Prostate gland (tissue), 2 donors: ENCODE measurements around the gene ACP1. TPM values are rescaled to one million over a fixed set of nuclear protein-coding genes. Genes with fewer than 3 reads are reported as not detected.

Source experiments
- DNase-seq: peaks from one replicate; pipeline ENCODE4 v3.0.0-alpha.2; 2019; ENCODE audit warnings: low spot score
- H3K27ac ChIP-seq, 2 donors: fragments of 200-600 bp; sonication (generic); 2 replicates each; pipeline ENCODE4 v1.5.1; 2017 to 2019
- H3K27me3 ChIP-seq: fragments of 200-600 bp; sonication (generic); replicated peaks from 2 replicates; pipeline ENCODE4 v1.5.1; 2019; ENCODE audit not compliant: insufficient read depth
- H3K36me3 ChIP-seq, 2 donors: fragments of 200-600 bp; sonication (generic); 1 replicate in 1 of 2; 2 replicates in 1 of 2; pipeline versions ENCODE4 v1.5.1 to v1.8.1; 2017 to 2019
- H3K4me1 ChIP-seq: fragments of 200-600 bp; sonication (generic); replicated peaks from 2 replicates; pipeline ENCODE4 v1.5.1; 2019
- H3K4me3 ChIP-seq, 2 donors: fragments of 200-600 bp; sonication (generic); 2 replicates each; pipeline ENCODE4 v1.5.1; 2017 to 2019
- H3K9me3 ChIP-seq: fragments of 200-600 bp; sonication (generic); 2 replicates; pipeline ENCODE4 v1.5.1; 2017
- POLR2A ChIP-seq: fragments of 450-650 bp; IDR thresholded peaks from one replicate; pipeline ENCODE4 v1.6.1; 2016; ENCODE audit warnings: antibody characterized with exemption, mild to moderate bottlenecking
- POLR2AphosphoS5 ChIP-seq: sonication (generic); formaldehyde crosslinking; IDR thresholded peaks from one replicate; pipeline ENCODE4 v1.6.1; 2017; ENCODE audit warnings: antibody characterized with exemption
- WGBS: methylation state at CpG from one replicate; pipeline ENCODE4 v1.1.5; 2018; 5-methylcytosine and 5-hydroxymethylcytosine counted together
- intact Hi-C: fragments of 100-400 bp; cut with DNase I; formaldehyde crosslinking; loops from one replicate; pipeline ENCODE4 v1.14.2; 2022
- total RNA-seq, 2 donors: library from RNA; depleted of rRNA; stranded (reverse); fragments of >200 nt; gene quantifications; one replicate each; pipeline ENCODE4 v1.1.0, GENCODE V29; 2016
- TF ChIP-seq, protein P1 (sequence below), 4 experiments: fragments of 200-600 bp in 2 of 4; fragments of 450-650 bp in 2 of 4; sonication (generic) in 2 of 4; IDR thresholded peaks; 1 replicate in 3 of 4; 2 replicates in 1 of 4; pipeline ENCODE4 v1.5.1; 2016 to 2019; ENCODE audit warnings: antibody characterized with exemption in 4 of 4, mild to moderate bottlenecking in 2 of 4, moderate library complexity in 2 of 4

Gene ACP1
- total RNA-seq, 2 donors from 2014 or later, result 96.9 to 116 TPM

DNA sequence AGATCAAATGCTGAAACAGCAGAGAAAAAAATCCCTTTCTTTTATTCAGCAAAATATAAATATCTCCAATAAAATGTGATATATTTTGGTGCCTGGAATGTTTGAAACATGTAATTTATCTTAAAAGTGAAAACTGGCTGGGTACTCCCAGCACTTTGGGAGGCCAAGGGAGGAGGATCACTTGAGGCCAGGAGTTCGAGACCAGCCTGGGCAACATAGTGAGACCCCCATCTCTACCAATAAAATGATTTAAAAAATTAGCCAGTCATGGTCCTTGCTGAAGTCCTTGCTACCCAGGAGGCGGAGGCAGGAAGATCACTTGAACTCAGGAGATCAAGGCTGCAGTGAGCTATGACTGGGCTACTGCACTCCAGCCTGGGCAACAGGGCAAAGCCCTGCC is 9.6 kb upstream of the ACP1 start:
- no peak overlapping the region for H3K4me3 ChIP-seq
- intact Hi-C loops, result no loop called here
- TF ChIP-seq POLR2A, result no peak
- TF ChIP-seq, protein P1, sequence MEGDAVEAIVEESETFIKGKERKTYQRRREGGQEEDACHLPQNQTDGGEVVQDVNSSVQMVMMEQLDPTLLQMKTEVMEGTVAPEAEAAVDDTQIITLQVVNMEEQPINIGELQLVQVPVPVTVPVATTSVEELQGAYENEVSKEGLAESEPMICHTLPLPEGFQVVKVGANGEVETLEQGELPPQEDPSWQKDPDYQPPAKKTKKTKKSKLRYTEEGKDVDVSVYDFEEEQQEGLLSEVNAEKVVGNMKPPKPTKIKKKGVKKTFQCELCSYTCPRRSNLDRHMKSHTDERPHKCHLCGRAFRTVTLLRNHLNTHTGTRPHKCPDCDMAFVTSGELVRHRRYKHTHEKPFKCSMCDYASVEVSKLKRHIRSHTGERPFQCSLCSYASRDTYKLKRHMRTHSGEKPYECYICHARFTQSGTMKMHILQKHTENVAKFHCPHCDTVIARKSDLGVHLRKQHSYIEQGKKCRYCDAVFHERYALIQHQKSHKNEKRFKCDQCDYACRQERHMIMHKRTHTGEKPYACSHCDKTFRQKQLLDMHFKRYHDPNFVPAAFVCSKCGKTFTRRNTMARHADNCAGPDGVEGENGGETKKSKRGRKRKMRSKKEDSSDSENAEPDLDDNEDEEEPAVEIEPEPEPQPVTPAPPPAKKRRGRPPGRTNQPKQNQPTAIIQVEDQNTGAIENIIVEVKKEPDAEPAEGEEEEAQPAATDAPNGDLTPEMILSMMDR (IDR thresholded peaks at IDR 0.05), result no peak
- no peak for TF ChIP-seq POLR2AphosphoS5
- no peak for DNase-seq
- H3K27me3 ChIP-seq, result no peaks in the 10 kb centered on the region
- WGBS, result 94% methylated on average over 2 of the region's 2 CpGs
- no peaks in the 10 kb centered on the region for H3K4me1 ChIP-seq
- no peaks in the 10 kb centered on the region for H3K36me3 ChIP-seq
- no peak overlapping the region for H3K27ac ChIP-seq
- H3K9me3 ChIP-seq, result no peaks in the 10 kb centered on the region

DNA sequence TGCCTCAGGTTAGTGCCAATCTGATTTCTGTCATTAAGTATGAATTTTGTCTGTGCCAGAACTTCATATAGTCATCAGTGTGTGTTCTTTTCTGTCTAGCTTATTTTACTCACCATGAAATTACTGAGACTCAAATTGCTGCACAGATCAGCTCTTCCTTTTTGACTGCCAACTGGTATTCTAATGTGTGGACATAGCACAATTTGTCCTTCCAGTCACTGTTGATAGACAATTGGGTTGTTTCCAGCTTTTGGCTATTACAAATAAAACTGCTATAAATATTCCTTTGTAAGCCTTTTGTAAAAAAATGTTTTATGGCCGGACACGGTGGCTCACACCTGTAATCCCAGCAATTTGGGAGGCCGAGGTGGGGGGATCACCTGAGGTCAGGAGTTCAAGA is 8.7 kb upstream of the ACP1 start:
- Histone ChIP-seq H3K4me3 (no peak overlapping the region), H3K9me3 (no peaks in the 10 kb centered on the region), H3K4me1 (no peaks in the 10 kb centered on the region), H3K27me3 (no peaks in the 10 kb centered on the region), H3K27ac (no peak overlapping the region), H3K36me3 (no peaks in the 10 kb centered on the region)
- intact Hi-C loops, result no loop called here
- no peak for DNase-seq
- WGBS, result 62% methylated on average over 3 of the region's 3 CpGs
- TF ChIP-seq, protein P1 (IDR thresholded peaks at IDR 0.05), result no peak
- TF ChIP-seq POLR2AphosphoS5, result peak; percentile 53

GRCh38 chr2:257429-257828 is 7.3 kb upstream of the ACP1 start:
- intact Hi-C loops, result no loop called here
- TF ChIP-seq POLR2AphosphoS5 (no peak), POLR2A (no peak)
- TF ChIP-seq, protein P1 (IDR thresholded peaks at IDR 0.05), result no peak
- WGBS, result 95% methylated on average over 3 of the region's 3 CpGs
- no peak overlapping the region for H3K27ac ChIP-seq
- H3K9me3 ChIP-seq, result no peaks in the 10 kb centered on the region
- no peaks in the 10 kb centered on the region for H3K4me1 ChIP-seq
- H3K4me3 ChIP-seq, result no peak overlapping the region
- no peaks in the 10 kb centered on the region for H3K36me3 ChIP-seq
- no peak for DNase-seq
- H3K27me3 ChIP-seq, result no peaks in the 10 kb centered on the region

DNA sequence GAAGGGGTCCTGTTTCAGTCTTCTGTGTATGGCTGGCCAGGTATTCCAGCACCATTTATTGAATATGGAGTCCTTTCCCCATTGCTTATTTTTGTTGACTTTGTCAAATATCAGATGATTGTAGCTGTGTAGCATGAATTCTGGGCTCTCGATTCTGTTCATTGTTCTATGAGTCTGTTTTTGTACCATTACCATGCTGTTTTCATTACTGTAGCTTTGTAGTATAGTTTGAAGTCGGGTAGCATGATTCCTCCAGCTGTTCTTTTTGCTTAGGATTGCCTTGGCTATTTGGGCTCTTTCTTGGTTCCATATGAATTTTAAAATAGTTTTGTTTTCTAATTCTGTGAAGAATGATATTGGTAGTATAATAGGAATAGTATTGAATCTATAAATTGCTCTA is 6.9 kb upstream of the ACP1 start:
- Histone ChIP-seq H3K4me1 (no peaks in the 10 kb centered on the region), H3K36me3 (no peaks in the 10 kb centered on the region), H3K9me3 (no peaks in the 10 kb centered on the region), H3K4me3 (no peak overlapping the region), H3K27me3 (no peaks in the 10 kb centered on the region), H3K27ac (no peak overlapping the region)
- DNase-seq, result no peak
- TF ChIP-seq, protein P1 (IDR thresholded peaks at IDR 0.05), result no peak
- TF ChIP-seq POLR2A (no peak), POLR2AphosphoS5 (no peak)
- WGBS, result 96% methylated on average over 2 of the region's 2 CpGs
- intact Hi-C loops, result no loop called here

GRCh38 chr2:258933-259332 is 5.8 kb upstream of the ACP1 start:
- Histone ChIP-seq H3K27ac (no peak overlapping the region), H3K36me3 (no peaks in the 10 kb centered on the region), H3K4me1 (no peaks in the 10 kb centered on the region), H3K27me3 (no peaks in the 10 kb centered on the region), H3K4me3 (no peak overlapping the region), H3K9me3 (no peaks in the 10 kb centered on the region)
- DNase-seq, result no peak
- no peak for TF ChIP-seq POLR2AphosphoS5
- TF ChIP-seq POLR2A, result no peak
- TF ChIP-seq, protein P1 (IDR thresholded peaks at IDR 0.05), result no peak
- intact Hi-C loops, result no loop called here
- 83% methylated on average over 3 of the region's 3 CpGs for WGBS
